Ovary (tissue), 9 donors: ENCODE data around the gene UBE2N. TPM values are rescaled to one million over a fixed set of nuclear protein-coding genes. Genes with fewer than 3 reads are reported as not detected.
"Not testable (repeated sequence)": the region's sequence is repeated elsewhere in the genome, so short reads cannot be mapped to it uniquely, and the experiment has no call there.

Experiments used
- DNase-seq, 5 donors: peaks; one replicate each; pipeline ENCODE4 v3.0.0-alpha.2; 2019 to 2020
- H3K27ac ChIP-seq, 2 donors: fragments of 200-600 bp; one replicate each; pipeline versions ENCODE4 v1.5.1 to v1.8.0; 2019 to 2022
- H3K27me3 ChIP-seq: fragments of 200-600 bp; one replicate; pipeline ENCODE4 v1.8.0; 2022
- H3K36me3 ChIP-seq: fragments of 200-600 bp; sonication (generic); one replicate; pipeline ENCODE4 v1.5.1; 2019
- H3K4me1 ChIP-seq: one replicate; pipeline ENCODE4 v1.8.1; 2013; ENCODE audit warnings: mild to moderate bottlenecking, moderate library complexity; ENCODE audit not compliant: insufficient read depth
- H3K4me3 ChIP-seq: fragments of 200-600 bp; sonication (generic); one replicate; pipeline ENCODE4 v1.5.1; 2017
- H3K9me3 ChIP-seq, 2 donors: fragments of 200-600 bp in 1 of 2; sonication (generic) in 1 of 2; one replicate each; pipeline versions ENCODE4 v1.5.1 to v1.8.1; 2013 to 2019; ENCODE audit warnings: mild to moderate bottlenecking in 1 of 2, moderate library complexity in 1 of 2
- EP300 ChIP-seq: sonication (generic); formaldehyde crosslinking; IDR thresholded peaks from one replicate; pipeline ENCODE4 v1.6.1; 2017; ENCODE audit warnings: antibody characterized with exemption
- POLR2A ChIP-seq: fragments of 450-650 bp; IDR thresholded peaks from one replicate; pipeline ENCODE4 v1.6.1; 2017; ENCODE audit warnings: antibody characterized with exemption, mild to moderate bottlenecking, moderate library complexity
- WGBS, 3 donors: extraction: QIAGEN DNeasy Blood & Tissue Kit in 1 of 3; methylation state at CpG; one replicate each; pipeline versions ENCODE4 v1.1.5 to v1.1.7; 2013 to 2017; 5-methylcytosine and 5-hydroxymethylcytosine counted together
- intact Hi-C, 4 donors: fragments of 100-400 bp; cut with DNase I; formaldehyde crosslinking; loops; one replicate each; pipeline versions ENCODE4 v1.11.0 to v1.15.1; 2022 to 2023
- polyA plus RNA-seq, 2 donors: library from polyadenylated mRNA; stranded (reverse); fragments of 200-250 nt in 1 of 2; fragments of 350-450 nt in 1 of 2; fragmentation: Illumina TruSeq in 1 of 2; extraction: RNeasy Lipid Tissue Mini Kit (QIAGEN cat#74804) in 1 of 2; gene quantifications; one replicate each; pipeline ENCODE4 v1.2.3, GENCODE V29; 2013 to 2014
- total RNA-seq, 7 donors: library from RNA; depleted of rRNA in 2 of 7; stranded (reverse); fragments of >200 nt in 2 of 7; fragmentation: NEBNext Ultra II Directional in 3 of 7; extraction: Animal tissue kit (Norgen Biotek cat#: 25700) in 3 of 7; gene quantifications; one replicate each; pipeline versions ENCODE4 v1.1.0 to v1.2.4, GENCODE V29; 2016 to 2023
- TF ChIP-seq, protein P1 (sequence below), 3 donors: fragments of 450-650 bp in 2 of 3; fragments of 200-600 bp in 1 of 3; IDR thresholded peaks; one replicate each; pipeline versions ENCODE4 v1.5.1 to v1.8.0; 2016 to 2022; ENCODE audit warnings: antibody characterized with exemption in 3 of 3, mild to moderate bottlenecking in 1 of 3
- donor health status: DM: no; HTN: no; CAD: no; lungs with moderate emphysema.
- donor health status: DM: no; HTN: no; CAD: no.
- donor health status: Bipolar disorder and iron deficiency.
- donor health status: DM: yes; HTN: yes; CAD: no.
- donor health status: DM: no; HTN: no; CAD: no.
- donor health status: DM: yes; HTN: yes; CAD: no.

The UBE2N gene
- total and polyA plus RNA-seq, 9 donors = 18.8 to 102 (median 63.3) TPM

DNA sequence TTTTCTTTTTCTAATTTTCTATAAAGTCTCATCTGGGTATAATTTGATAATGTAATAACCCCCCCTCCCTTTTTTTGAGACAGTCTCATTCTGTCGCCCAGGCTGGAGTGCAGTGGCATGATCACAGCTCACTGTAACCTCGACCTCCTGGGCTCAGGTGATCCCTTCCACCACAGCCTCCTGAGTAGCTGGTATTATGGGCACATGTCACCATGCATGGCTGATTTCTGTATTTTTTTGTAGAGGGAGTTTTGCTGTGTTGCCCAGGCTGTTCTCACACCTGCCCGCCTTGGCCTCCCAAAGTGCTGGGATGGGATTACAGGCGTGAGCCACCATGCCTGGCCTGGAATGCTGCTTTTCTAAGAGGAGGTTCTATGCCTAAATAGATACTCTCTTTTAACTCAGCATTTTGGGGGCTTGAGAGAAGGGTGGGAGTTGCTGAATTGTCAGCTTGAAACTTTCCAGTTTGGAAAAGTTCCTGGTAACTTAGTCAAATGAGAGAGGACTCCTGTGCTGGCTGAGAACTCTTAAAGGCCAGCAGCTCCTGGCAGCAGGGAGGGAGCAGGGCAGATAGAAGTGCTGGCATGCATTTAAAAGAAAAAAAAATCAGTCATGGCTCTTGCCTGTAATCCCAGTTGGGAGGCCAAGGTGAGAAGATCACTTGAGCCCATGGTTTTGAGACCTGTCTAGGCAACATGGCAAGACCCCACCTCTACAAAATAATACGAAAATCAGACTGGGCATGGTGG lies 51.0 kb downstream of the UBE2N start:
- Histone ChIP-seq H3K9me3 (no peaks in the 10 kb centered on the region), H3K27ac (no peak overlapping the region), H3K4me1 (peaks cover 18% of the 10 kb centered on the region), H3K36me3 (no peaks in the 10 kb centered on the region), H3K4me3 (no peak overlapping the region), H3K27me3 (no peaks in the 10 kb centered on the region)
- TF ChIP-seq EP300 = no peak
- WGBS, 3 donors = 77 to 82% (median 80%) methylated on average over 5 of the region's 5 CpGs
- DNase-seq = no peak
- intact Hi-C loops = loop anchor here in 1 of 4 donors (10.0 kb wide), 1 partner anchor 406 kb away; no protein-coding TSS in a partner anchor

DNA sequence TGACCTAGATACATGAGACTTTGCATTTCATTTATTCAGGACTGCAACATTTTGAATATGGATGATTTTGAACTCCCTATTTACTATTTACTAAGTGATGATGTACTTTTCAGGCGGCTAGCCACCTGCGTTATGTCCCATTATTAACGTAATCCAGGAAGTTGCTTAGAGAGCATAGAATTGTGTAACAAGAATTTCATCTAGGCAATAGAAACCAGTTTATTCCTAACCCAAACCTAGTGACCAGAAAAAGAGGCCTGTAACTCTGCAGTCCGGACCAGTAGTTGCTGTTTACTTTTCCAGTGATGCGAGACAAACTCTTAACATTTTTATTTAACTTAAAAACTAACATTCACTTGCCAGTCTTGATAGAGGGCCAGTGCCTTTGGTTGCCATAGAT lies 51.7 kb downstream of the UBE2N start:
- H3K9me3 ChIP-seq = no peaks in the 10 kb centered on the region
- H3K27ac ChIP-seq = no peak overlapping the region
- intact Hi-C loops = loop anchor here in 1 of 4 donors (10.0 kb wide), 1 partner anchor 405 kb away; no protein-coding TSS in a partner anchor
- WGBS, 3 donors = 45 to 60% (median 59%) methylated on average over 5 of the region's 5 CpGs
- no peak overlapping the region for H3K4me3 ChIP-seq
- H3K36me3 ChIP-seq = no peaks in the 10 kb centered on the region
- no peak for DNase-seq
- TF ChIP-seq, protein P1, sequence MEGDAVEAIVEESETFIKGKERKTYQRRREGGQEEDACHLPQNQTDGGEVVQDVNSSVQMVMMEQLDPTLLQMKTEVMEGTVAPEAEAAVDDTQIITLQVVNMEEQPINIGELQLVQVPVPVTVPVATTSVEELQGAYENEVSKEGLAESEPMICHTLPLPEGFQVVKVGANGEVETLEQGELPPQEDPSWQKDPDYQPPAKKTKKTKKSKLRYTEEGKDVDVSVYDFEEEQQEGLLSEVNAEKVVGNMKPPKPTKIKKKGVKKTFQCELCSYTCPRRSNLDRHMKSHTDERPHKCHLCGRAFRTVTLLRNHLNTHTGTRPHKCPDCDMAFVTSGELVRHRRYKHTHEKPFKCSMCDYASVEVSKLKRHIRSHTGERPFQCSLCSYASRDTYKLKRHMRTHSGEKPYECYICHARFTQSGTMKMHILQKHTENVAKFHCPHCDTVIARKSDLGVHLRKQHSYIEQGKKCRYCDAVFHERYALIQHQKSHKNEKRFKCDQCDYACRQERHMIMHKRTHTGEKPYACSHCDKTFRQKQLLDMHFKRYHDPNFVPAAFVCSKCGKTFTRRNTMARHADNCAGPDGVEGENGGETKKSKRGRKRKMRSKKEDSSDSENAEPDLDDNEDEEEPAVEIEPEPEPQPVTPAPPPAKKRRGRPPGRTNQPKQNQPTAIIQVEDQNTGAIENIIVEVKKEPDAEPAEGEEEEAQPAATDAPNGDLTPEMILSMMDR (IDR thresholded peaks at IDR 0.05) = no peak
- TF ChIP-seq POLR2A = no peak
- no peak for TF ChIP-seq EP300
- H3K4me1 ChIP-seq = peaks cover 22% of the 10 kb centered on the region
- no peaks in the 10 kb centered on the region for H3K27me3 ChIP-seq

DNA sequence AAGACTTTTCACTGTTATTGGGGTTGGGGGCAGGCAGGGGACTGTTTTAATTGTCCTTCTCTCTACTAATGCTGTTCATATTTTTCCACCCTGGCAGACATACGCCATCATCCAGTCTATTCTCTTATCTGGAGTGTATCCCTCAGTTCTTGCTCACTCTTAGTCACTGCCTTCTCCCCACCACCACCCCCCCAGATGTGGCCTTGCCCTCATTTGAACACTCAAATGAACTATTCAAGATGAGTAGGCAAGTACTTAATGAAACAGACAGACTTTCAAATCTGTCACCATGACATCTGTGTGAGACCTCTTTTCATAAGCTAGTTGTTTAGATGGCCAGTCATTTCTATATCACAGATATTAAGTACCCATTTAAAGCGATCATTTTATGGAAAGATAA lies 54.0 kb downstream of the UBE2N start:
- Histone ChIP-seq H3K27ac (no peak overlapping the region), H3K36me3 (no peaks in the 10 kb centered on the region), H3K4me1 (peaks cover 26% of the 10 kb centered on the region), H3K27me3 (no peaks in the 10 kb centered on the region), H3K9me3 (no peaks in the 10 kb centered on the region), H3K4me3 (no peak overlapping the region)
- TF ChIP-seq, protein P1 (IDR thresholded peaks at IDR 0.05) = no peak
- TF ChIP-seq EP300 (no peak), POLR2A (no peak)
- intact Hi-C loops = no loop called here
- peak in 1 of 5 donors; percentile 39 for DNase-seq
- WGBS, 3 donors = 70 to 81% (median 75%) methylated on average over 2 of the region's 2 CpGs

DNA sequence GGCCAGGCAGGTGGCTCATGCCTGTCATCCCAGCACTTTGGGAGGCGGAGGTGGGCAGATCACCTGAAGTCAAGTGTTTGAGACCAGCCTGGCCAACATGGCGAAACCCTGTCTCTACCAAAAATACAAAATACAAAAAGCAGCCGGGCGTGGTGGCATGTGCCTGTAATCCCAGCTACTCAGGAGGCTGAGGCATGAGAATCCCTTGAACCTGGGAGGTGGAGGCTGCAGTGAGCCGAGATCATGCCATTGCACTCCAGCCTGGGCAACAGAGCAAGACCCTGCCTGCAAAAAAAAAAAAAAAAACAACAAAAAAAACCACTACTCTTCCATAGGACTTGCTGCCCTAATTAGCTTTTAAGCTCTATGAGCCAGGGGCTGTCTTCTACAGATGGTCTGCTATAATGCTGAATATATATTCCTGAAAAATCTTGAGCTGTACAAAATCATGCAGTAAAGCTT lies 59.7 kb downstream of the UBE2N start:
- not testable (repeated sequence) for H3K27me3 ChIP-seq, H3K36me3 ChIP-seq, DNase-seq, H3K9me3 ChIP-seq, H3K27ac ChIP-seq
- 60 to 85% (median 77%) methylated on average over 5 of the region's 5 CpGs for WGBS, 3 donors
- Histone ChIP-seq H3K4me3 (peak overlapping the region; percentile 97), H3K4me1 (peaks cover 13% of the 10 kb centered on the region)
- intact Hi-C loops = loop anchor here in 1 of 4 donors (5.0 kb wide), 1 partner anchor 205 kb away; no protein-coding TSS in a partner anchor

DNA sequence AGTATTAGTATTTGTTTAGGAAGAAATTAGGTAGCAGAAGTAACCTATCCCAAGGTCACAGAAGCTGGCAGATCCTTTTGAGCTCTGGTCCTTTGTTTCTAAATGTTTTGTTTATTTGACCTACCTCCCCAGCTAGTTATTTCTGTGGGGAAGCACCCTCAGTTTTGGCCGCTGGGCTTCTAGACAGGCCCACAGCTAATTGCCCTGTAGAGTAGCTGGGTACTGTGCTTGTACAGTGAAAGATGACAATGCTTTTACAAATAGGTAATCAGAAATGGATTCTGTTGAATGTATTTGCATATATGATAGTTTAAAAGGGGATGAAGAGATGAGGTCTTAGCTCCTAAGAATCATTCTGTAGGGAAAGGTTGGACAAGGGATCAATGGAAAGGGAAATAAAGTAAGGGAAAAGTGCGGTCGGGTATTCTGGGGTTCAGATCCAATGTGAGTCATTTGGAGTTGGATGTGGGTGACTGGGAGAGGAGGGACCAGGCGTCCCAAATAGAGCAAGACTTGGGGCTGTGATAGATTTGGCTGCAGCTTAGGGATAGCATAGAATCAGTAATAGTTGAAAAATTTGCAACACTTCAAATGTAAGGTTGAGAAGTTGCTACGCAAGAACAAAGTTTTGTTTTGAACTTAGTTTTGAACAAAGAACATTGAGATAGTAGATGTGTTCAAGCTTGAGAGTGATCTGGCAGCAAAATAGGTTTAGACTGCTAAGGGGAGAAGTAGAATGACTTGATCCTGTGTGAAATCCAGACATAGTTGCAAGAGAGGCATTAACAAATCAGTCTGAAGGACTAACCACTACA lies 60.4 kb downstream of the UBE2N start:
- intact Hi-C loops = loop anchor here in 1 of 4 donors (5.0 kb wide), 1 partner anchor 204 kb away; no protein-coding TSS in a partner anchor
- H3K4me1 ChIP-seq = peaks cover 13% of the 10 kb centered on the region
- no peak for DNase-seq
- H3K36me3 ChIP-seq = no peaks in the 10 kb centered on the region
- H3K4me3 ChIP-seq = peak overlapping the region; percentile 97
- H3K9me3 ChIP-seq = no peaks in the 10 kb centered on the region
- H3K27ac ChIP-seq = peak overlapping the region in 1 of 2 donors; percentile 89
- TF ChIP-seq EP300 (no peak), POLR2A (no peak)
- TF ChIP-seq, protein P1 (IDR thresholded peaks at IDR 0.05) = no peak
- WGBS, 3 donors = 9 to 25% (median 15%) methylated on average over 5 of the region's 5 CpGs
- no peaks in the 10 kb centered on the region for H3K27me3 ChIP-seq
